HG03432 (cell line): Measurements from ENCODE around the gene CCSER1.
"Not testable (repeated sequence)": the region's sequence is repeated elsewhere in the genome, so short reads cannot be mapped to it uniquely, and the experiment has no call there.

Source experiments
- ATAC-seq: cut with Tn5 transposase; IDR thresholded peaks from one replicate; pipeline ENCODE4 v1.9.1; 2021; ENCODE audit warnings: mild to moderate bottlenecking, moderate library complexity; ENCODE audit not compliant: unreplicated experiment

Gene CCSER1

GRCh38 chr4:91601401-91601800 is 1474.2 kb downstream of the CCSER1 start:
- no peak for ATAC-seq

GRCh38 chr4:91611782-91612181 is 1484.6 kb downstream of the CCSER1 start:
- no peak for ATAC-seq

DNA sequence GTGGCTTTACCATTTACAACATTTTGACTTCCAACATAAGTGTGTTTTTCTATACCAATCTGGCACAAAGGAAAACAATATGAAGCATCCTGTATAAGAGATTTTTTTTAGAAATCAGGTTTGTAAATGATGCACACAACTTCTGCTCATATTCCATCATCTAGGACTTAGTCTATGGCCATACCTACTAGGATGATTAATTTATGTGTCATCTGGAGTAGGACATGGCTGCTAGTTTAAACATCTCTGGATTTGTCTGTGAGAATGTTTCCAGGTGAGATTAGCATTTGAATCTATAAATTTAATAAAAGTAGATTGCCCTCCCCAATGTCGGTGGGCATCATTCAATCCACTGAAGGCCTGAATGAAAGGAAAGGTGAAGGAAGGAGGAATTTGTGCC is 1493.8 kb downstream of the CCSER1 start:
- no peak for ATAC-seq

GRCh38 chr4:91621446-91621845 is 1494.3 kb downstream of the CCSER1 start:
- no peak for ATAC-seq

- ATAC-seq: no peak
Observed at GRCh38 chr4:91622925-91623602, 1495.9 kb downstream of the CCSER1 start.

- ATAC-seq: not testable (repeated sequence)
Observed at GRCh38 chr4:91623603-91623967, 1496.4 kb downstream of the CCSER1 start.

DNA sequence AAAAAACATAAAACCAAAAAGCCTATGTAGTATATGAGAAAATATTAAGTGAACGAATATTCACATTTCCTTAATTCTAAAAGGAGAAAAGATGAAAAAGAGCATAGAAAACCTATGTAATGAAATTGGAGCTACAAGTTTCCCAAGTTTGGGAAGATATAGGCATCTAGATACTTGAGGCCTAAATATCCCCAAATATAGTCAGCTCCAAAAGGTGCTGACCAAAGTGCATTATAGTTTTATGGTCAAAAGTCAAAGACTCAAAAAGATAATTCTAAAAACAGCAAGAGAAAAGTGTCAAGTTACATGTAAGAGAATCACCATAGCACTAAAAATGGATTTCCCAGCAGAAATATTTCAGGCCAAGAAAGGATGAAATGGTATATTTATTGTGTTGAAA is 1502.9 kb downstream of the CCSER1 start:
- no peak for ATAC-seq

GRCh38 chr4:91630764-91631163 is 1503.6 kb downstream of the CCSER1 start:
- ATAC-seq: no peak

- no peak for ATAC-seq
Observed at GRCh38 chr4:91631335-91631734, 1504.1 kb downstream of the CCSER1 start.

GRCh38 chr4:91636083-91636482 is 1508.9 kb downstream of the CCSER1 start:
- no peak for ATAC-seq
